Measurements from ENCODE around the gene COX7A1. TPM values are rescaled to one million over a fixed set of nuclear protein-coding genes. Genes with fewer than 3 reads are reported as not detected.

Gene COX7A1
- total and polyA plus RNA-seq, 10 of the 15 experiments (the other 5 are each of a cell fraction or from before 2014, with no cell fraction given), result not detected

DNA sequence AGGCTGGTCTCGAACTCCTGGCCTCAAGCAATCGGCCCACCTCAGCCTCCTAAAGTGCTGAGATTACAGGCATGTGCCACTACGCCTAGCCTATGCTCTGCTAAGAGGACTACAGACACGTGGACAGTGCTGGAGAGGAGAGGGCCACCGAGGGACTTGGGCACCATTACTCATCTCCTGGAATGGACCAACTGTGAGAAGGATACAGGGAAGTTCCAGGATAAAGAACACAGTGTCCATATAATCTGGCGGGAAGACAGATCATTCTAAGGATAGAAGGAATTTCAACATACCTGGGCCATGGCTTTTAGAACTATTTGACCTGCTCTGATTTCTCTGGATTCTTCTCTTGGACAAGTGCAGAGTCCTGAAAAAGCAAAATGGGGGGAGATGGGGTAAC is 49.4 kb upstream of the COX7A1 start (continued):
- TF ChIP-seq EGR1 (IDR thresholded peaks at IDR 0.05; ENCODE audit: borderline replicate concordance in 1 of 2, low read depth in 2 of 2, low read length in 2 of 2) (no peak), SIN3A (IDR thresholded peaks at IDR 0.05; ENCODE audit: low read depth, low read length) (no peak), FOXK2 (IDR thresholded peaks at IDR 0.05) (no peak), ZNF24 (IDR thresholded peaks at IDR 0.05) (no peak), NFYB (IDR thresholded peaks at IDR 0.05; ENCODE audit: insufficient read depth, low read depth, low read length) (no peak), NFXL1 (IDR thresholded peaks at IDR 0.05; ENCODE audit: borderline replicate concordance) (no peak), PML (IDR thresholded peaks at IDR 0.05; ENCODE audit: low read length) (no peak), ASH2L (IDR thresholded peaks at IDR 0.05; ENCODE audit: borderline replicate concordance, low read depth) (no peak)
- TF ChIP-seq, protein P1, sequence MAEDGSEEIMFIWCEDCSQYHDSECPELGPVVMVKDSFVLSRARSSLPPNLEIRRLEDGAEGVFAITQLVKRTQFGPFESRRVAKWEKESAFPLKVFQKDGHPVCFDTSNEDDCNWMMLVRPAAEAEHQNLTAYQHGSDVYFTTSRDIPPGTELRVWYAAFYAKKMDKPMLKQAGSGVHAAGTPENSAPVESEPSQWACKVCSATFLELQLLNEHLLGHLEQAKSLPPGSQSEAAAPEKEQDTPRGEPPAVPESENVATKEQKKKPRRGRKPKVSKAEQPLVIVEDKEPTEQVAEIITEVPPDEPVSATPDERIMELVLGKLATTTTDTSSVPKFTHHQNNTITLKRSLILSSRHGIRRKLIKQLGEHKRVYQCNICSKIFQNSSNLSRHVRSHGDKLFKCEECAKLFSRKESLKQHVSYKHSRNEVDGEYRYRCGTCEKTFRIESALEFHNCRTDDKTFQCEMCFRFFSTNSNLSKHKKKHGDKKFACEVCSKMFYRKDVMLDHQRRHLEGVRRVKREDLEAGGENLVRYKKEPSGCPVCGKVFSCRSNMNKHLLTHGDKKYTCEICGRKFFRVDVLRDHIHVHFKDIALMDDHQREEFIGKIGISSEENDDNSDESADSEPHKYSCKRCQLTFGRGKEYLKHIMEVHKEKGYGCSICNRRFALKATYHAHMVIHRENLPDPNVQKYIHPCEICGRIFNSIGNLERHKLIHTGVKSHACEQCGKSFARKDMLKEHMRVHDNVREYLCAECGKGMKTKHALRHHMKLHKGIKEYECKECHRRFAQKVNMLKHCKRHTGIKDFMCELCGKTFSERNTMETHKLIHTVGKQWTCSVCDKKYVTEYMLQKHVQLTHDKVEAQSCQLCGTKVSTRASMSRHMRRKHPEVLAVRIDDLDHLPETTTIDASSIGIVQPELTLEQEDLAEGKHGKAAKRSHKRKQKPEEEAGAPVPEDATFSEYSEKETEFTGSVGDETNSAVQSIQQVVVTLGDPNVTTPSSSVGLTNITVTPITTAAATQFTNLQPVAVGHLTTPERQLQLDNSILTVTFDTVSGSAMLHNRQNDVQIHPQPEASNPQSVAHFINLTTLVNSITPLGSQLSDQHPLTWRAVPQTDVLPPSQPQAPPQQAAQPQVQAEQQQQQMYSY (CRISPR knock-in tag; IDR thresholded peaks at IDR 0.05), result no peak
- TF ChIP-seq, protein P2, sequence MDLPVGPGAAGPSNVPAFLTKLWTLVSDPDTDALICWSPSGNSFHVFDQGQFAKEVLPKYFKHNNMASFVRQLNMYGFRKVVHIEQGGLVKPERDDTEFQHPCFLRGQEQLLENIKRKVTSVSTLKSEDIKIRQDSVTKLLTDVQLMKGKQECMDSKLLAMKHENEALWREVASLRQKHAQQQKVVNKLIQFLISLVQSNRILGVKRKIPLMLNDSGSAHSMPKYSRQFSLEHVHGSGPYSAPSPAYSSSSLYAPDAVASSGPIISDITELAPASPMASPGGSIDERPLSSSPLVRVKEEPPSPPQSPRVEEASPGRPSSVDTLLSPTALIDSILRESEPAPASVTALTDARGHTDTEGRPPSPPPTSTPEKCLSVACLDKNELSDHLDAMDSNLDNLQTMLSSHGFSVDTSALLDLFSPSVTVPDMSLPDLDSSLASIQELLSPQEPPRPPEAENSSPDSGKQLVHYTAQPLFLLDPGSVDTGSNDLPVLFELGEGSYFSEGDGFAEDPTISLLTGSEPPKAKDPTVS (IDR thresholded peaks at IDR 0.05; ENCODE audit: low read depth, low read length), result no peak
- TF ChIP-seq, protein P3, sequence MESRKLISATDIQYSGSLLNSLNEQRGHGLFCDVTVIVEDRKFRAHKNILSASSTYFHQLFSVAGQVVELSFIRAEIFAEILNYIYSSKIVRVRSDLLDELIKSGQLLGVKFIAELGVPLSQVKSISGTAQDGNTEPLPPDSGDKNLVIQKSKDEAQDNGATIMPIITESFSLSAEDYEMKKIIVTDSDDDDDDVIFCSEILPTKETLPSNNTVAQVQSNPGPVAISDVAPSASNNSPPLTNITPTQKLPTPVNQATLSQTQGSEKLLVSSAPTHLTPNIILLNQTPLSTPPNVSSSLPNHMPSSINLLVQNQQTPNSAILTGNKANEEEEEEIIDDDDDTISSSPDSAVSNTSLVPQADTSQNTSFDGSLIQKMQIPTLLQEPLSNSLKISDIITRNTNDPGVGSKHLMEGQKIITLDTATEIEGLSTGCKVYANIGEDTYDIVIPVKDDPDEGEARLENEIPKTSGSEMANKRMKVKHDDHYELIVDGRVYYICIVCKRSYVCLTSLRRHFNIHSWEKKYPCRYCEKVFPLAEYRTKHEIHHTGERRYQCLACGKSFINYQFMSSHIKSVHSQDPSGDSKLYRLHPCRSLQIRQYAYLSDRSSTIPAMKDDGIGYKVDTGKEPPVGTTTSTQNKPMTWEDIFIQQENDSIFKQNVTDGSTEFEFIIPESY (IDR thresholded peaks at IDR 0.05), result no peak

All from GM12878 (cell line).